Transverse colon (tissue), 4 donors: Measurements from ENCODE around the gene OR6M1. TPM values are rescaled to one million over a fixed set of nuclear protein-coding genes. Genes with fewer than 3 reads are reported as not detected.
A peak's percentile ranks its signal among the peaks of the same experiment; 100 is the strongest.

Experiments used
- DNase-seq: peaks from one replicate; pipeline ENCODE4 v3.0.0-alpha.2; 2019
- H3K27ac ChIP-seq, 4 donors: fragments of 200-600 bp; sonication (generic); 2 replicates each; pipeline ENCODE4 v1.5.1; 2016 to 2018; ENCODE audit warnings: inconsistent platforms in 4 of 4
- H3K27me3 ChIP-seq: fragments of 200-600 bp; sonication (generic); 2 replicates; pipeline ENCODE4 v1.5.1; 2017; ENCODE audit warnings: inconsistent platforms
- H3K36me3 ChIP-seq, 4 donors: fragments of 200-600 bp; sonication (generic); 2 replicates each; pipeline ENCODE4 v1.5.1; 2017 to 2019; ENCODE audit warnings: inconsistent platforms in 4 of 4
- H3K4me1 ChIP-seq, 4 donors: fragments of 200-600 bp; sonication (generic); 2 replicates each; pipeline ENCODE4 v1.5.1; 2017 to 2020; ENCODE audit warnings: inconsistent platforms in 4 of 4
- H3K4me3 ChIP-seq, 4 donors: fragments of 200-600 bp; sonication (generic); 1 replicate in 1 of 4; 2 replicates in 3 of 4; pipeline versions ENCODE4 v1.5.1 to v1.6.1; 2017 to 2019; ENCODE audit warnings: inconsistent platforms in 4 of 4
- H3K9me3 ChIP-seq, 2 donors: fragments of 200-600 bp; sonication (generic); 2 replicates each; pipeline ENCODE4 v1.5.1; 2017 to 2019; ENCODE audit warnings: inconsistent platforms in 2 of 2
- CTCF ChIP-seq, 5 experiments: fragments of 200-600 bp in 3 of 5; fragments of 450-650 bp in 2 of 5; sonication (generic) in 3 of 5; IDR thresholded peaks; 1 replicate in 2 of 5; 2 replicates in 3 of 5; pipeline ENCODE4 v1.5.1; 2016 to 2017; ENCODE audit warnings: antibody characterized with exemption in 5 of 5, inconsistent platforms in 3 of 5, mild to moderate bottlenecking in 2 of 5, moderate library complexity in 1 of 5
- EP300 ChIP-seq: sonication (generic); formaldehyde crosslinking; IDR thresholded peaks from one replicate; pipeline ENCODE4 v1.6.1; 2017; ENCODE audit warnings: antibody characterized with exemption, low read depth
- POLR2A ChIP-seq: fragments of 450-650 bp; IDR thresholded peaks from one replicate; pipeline ENCODE4 v1.6.1; 2016; ENCODE audit warnings: antibody characterized with exemption, mild to moderate bottlenecking, moderate library complexity
- POLR2AphosphoS5 ChIP-seq, 3 donors: sonication (generic); formaldehyde crosslinking; IDR thresholded peaks; one replicate each; pipeline ENCODE4 v1.6.1; 2016; ENCODE audit warnings: antibody characterized with exemption in 3 of 3
- WGBS, 2 donors: methylation state at CpG; one replicate each; pipeline ENCODE4 v1.1.5; 2018; ENCODE audit warnings: low coverage in 1 of 2; 5-methylcytosine and 5-hydroxymethylcytosine counted together
- in situ Hi-C, 4 donors: fragments of 200-750 bp; cut with MboI; loops; one replicate each; pipeline versions ENCODE4 v1.15.0 to v1.15.1; 2017; ENCODE audit warnings: low sequenced_read_pairs in 3 of 4, low pct_ligation_motif_present in 1 of 4, low pct_unique_long_range_greater_than_20kb in 1 of 4
- intact Hi-C: fragments of 100-400 bp; cut with DNase I; formaldehyde crosslinking; loops from one replicate; pipeline ENCODE4 v1.15.1; 2023; ENCODE audit warnings: low total_unique reads
- total RNA-seq, 4 donors: library from RNA; depleted of rRNA; stranded (reverse); fragments of >200 nt; gene quantifications; one replicate each; pipeline ENCODE4 v1.1.0, GENCODE V29; 2016

Gene OR6M1
- total RNA-seq, 4 donors from 2014 or later: not detected

- in situ Hi-C loops: no loop called here
These were observed 23.6 kb upstream of the OR6M1 start for GRCh38 chr11:123829745-123830144.

GRCh38 chr11:123822599-123822998 lies 16.4 kb upstream of the OR6M1 start:
- no peaks in the 10 kb centered on the region for H3K9me3 ChIP-seq
- TF ChIP-seq POLR2AphosphoS5 (IDR thresholded peaks at IDR 0.05): no peak
- TF ChIP-seq POLR2A: no peak
- TF ChIP-seq CTCF (IDR thresholded peaks at IDR 0.05): no peak
- peak overlapping the region in 1 of 4 donors; percentile 53 for H3K27ac ChIP-seq
- no peaks in the 10 kb centered on the region for H3K36me3 ChIP-seq
- H3K4me1 ChIP-seq: peaks cover 0 to 3% (median 0%) of the 10 kb centered on the region in 4 donors
- no peak overlapping the region for H3K4me3 ChIP-seq
- 36 to 46% methylated on average over 3 of the region's 3 CpGs for WGBS, 2 donors
- H3K27me3 ChIP-seq: no peaks in the 10 kb centered on the region
- in situ Hi-C loops (no loop called here), intact Hi-C loops (no loop called here)
- no peak for DNase-seq

More at GRCh38 chr11:123829745-123830144, 23.6 kb upstream of the OR6M1 start:
- Histone ChIP-seq H3K36me3 (no peaks in the 10 kb centered on the region), H3K27ac (no peak overlapping the region), H3K4me1 (no peaks in the 10 kb centered on the region), H3K4me3 (no peak overlapping the region), H3K27me3 (no peaks in the 10 kb centered on the region), H3K9me3 (no peaks in the 10 kb centered on the region)
- intact Hi-C loops: no loop called here
- 91% methylated on average over 7 of the region's 7 CpGs; no CpG with 5 or more reads in 1 of the 2 donors for WGBS, 2 donors
- no peak for DNase-seq
- TF ChIP-seq POLR2A (no peak), EP300 (no peak), CTCF (IDR thresholded peaks at IDR 0.05) (no peak), POLR2AphosphoS5 (IDR thresholded peaks at IDR 0.05) (no peak)

- Histone ChIP-seq H3K4me3 (no peak overlapping the region), H3K36me3 (no peaks in the 10 kb centered on the region), H3K27ac (peak overlapping the region in 1 of 4 donors; percentile 53), H3K27me3 (no peaks in the 10 kb centered on the region), H3K9me3 (no peaks in the 10 kb centered on the region), H3K4me1 (peaks cover 0 to 3% (median 0%) of the 10 kb centered on the region in 4 donors)
- in situ Hi-C loops: no loop called here
- intact Hi-C loops: no loop called here
- WGBS, 2 donors: 4 to 7% methylated on average over 2 of the region's 2 CpGs
- TF ChIP-seq POLR2A (no peak), EP300 (no peak), CTCF (IDR thresholded peaks at IDR 0.05) (no peak), POLR2AphosphoS5 (IDR thresholded peaks at IDR 0.05) (no peak)
- DNase-seq: no peak
These were observed 15.9 kb upstream of the OR6M1 start for GRCh38 chr11:123822032-123822431.

- in situ Hi-C loops: no loop called here
- no peak for DNase-seq
- intact Hi-C loops: no loop called here
- Histone ChIP-seq H3K27me3 (no peaks in the 10 kb centered on the region), H3K9me3 (no peaks in the 10 kb centered on the region), H3K4me1 (no peaks in the 10 kb centered on the region), H3K4me3 (no peak overlapping the region), H3K36me3 (no peaks in the 10 kb centered on the region), H3K27ac (no peak overlapping the region)
- TF ChIP-seq POLR2A: no peak
- TF ChIP-seq POLR2AphosphoS5 (IDR thresholded peaks at IDR 0.05): no peak
- no peak for TF ChIP-seq EP300
- TF ChIP-seq CTCF (IDR thresholded peaks at IDR 0.05): no peak
- 92 to 100% methylated on average over 5 of the region's 5 CpGs for WGBS, 2 donors
These were observed 9.0 kb upstream of the OR6M1 start for GRCh38 chr11:123815122-123815521.
